GM18861 (cell line): ENCODE data around the gene MCEMP1.
"Not testable (repeated sequence)": the region's sequence is repeated elsewhere in the genome, so short reads cannot be mapped to it uniquely, and the experiment has no call there.

Source experiments
- ATAC-seq: cut with Tn5 transposase; IDR thresholded peaks from one replicate; pipeline ENCODE4 v1.9.1; 2021; ENCODE audit not compliant: unreplicated experiment

The MCEMP1 gene

DNA sequence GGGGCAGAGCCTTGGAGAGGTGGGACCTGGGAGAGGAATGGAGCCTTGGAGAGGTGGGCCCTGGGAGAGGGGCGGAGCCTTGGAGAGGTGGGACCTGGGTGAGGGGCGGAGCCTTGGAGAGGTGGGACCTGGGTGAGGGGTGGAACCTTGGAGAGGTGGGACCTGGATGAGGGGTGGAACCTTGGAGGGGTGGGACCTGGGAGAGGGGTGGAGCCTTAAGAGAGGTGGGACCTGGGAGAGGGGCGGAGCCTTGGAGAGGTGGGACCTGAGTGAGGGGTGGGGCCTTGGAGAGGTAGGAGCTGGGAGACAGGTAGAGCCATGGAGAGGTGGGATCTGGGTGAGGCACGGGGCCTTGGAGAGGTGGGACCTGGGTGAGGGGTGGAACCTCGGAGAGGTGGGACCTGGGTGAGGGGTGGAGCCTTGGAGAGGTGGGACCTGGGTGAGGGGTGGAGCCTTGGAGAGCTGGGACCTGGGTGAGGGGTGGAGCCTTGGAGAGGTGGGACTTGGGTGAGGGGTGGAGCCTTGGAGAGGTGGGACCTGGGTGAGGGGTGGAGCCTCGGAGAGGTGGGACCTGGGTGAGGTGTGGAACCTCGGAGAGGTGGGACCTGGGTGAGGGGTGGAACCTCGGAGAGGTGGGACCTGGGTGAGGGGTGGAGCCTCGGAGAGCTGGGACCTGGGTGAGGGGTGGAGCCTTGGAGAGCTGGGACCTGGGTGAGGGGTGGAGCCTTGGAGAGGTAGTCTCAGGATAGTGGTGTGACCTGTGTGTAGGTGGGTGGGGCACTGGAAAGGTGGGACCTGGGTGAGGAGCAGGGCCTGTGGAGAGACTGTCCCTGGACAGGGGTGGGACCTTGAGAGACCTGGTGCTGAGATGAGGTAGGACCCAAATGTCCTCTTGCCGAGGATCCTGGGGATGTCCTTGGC, 33.0 kb upstream of the MCEMP1 start:
- ATAC-seq: not testable (repeated sequence)

GRCh38 chr19:7644550-7644877, 32.4 kb upstream of the MCEMP1 start:
- no peak for ATAC-seq

GRCh38 chr19:7645163-7645562, 31.7 kb upstream of the MCEMP1 start:
- ATAC-seq: no peak

DNA sequence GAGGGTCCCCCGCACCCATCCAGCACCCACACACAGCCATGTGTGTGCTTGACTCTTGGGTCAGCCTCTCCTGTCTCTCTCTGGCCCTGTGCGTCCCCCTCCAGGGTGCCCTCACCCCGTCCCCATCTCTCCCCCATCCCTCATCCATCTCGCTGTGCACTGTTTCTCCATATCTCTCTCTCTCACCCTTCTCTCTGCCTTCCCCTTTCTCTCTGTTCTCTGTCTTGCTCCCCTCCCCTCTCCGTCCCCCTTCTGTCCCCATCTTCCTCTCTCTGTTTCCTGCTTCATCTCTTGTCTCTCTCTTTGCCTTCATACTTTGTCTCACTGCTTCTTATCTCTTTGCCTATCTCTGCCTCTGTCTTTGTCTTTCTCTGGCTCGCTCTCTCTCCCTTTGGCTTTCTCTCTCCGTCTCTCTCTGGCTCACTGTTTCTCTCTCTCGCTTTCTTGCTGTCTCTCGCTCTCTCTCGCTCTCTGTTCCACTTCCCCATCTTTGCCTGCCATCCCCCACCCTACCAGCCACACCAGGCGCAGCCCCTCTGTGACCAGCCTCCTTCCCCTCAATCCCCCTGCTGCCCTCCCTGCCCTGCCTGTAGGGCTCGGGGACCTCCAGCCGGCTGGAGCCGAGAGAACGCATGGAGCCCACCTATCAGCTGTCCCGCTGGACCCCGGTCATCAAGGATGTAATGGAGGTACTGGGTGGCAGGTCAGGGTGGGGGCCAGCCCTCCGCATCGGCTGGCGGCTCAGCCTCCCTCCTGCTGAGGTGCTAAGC, 31.0 kb upstream of the MCEMP1 start:
- no peak for ATAC-seq

DNA sequence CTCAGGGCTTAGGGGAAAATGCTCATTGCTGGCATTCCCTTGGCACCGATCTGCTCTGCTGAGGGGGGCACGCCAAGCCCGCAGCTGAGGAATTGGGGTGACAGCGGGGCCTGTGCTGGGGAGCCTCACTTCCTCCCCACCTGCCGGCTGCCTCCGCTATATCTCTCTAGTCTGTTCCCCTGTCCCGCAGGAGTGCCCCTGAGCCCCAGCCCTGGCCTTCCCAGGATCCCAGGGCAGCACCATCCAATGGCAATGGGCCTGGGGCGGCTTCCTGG, 30.5 kb upstream of the MCEMP1 start:
- ATAC-seq: no peak

DNA sequence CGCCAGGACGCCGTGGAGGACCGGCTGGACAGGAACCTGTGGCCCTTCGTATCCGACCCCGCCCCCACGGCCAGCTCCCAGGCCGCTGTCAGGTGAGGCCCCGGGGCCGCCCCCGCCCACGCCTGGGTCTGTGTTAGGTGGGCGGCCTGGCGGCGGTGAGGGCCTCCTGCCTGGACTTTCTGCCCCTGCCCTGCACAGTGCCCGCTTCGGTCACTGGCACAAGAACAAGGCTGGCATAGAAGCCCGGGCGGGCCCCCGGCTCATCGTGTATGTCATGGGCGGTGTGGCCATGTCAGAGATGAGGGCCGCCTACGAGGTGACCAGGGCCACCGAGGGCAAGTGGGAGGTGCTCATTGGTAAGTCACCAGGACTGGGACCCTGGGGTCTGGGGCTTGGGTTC, 29.7 kb upstream of the MCEMP1 start:
- ATAC-seq: no peak

GRCh38 chr19:7648265-7649014, 28.4 kb upstream of the MCEMP1 start:
- ATAC-seq: no peak

GRCh38 chr19:7650148-7650547, 26.7 kb upstream of the MCEMP1 start:
- no peak for ATAC-seq

DNA sequence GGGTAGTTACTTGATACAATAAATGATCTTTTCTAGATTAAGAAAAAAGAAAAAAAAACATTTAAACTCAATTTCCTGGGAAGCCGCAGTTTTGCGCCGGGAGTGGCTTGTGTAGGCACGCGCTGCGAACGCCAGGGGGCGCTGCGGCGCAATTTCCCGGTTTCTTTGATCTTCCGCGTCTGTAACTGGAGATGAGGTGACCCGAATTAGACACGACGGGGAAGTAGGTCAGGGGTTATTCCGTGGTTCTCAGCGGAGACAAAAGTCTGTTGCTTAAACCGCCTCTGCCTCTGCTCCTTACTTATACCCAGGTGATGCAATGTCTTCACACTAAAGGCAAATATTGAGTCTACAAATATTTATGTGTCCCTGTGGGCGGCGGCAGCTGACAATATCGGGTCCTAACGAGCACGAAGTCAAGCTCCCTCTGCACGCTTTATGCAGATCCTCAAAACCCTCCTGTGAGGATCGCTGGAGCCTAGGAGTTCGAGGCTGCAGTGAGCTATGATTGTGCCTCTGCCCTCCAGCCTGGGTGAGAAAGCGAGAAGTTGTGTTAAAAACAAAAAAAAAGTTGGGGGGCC, 24.7 kb upstream of the MCEMP1 start:
- ATAC-seq: no peak

DNA sequence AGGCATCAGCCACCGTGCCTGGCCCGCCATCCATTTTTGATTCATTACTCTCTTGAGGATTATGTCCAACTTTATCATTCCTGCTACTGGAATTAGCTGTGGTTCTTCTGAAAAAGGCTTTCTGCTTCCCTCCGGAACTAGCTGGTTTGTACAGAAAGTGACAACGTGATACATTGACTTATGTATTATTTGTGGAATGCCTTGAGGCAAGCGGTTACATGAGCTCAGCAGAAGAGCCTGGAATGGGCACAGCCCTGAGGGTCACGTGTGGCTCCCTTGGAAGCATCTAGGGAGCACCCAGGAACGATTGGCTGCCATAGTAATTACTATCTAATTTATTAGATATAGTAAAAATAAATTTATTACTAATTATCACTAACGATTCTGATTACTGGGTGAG, 22.5 kb upstream of the MCEMP1 start:
- no peak for ATAC-seq

- ATAC-seq: no peak
Measured at GRCh38 chr19:7655581-7655980, 21.3 kb upstream of the MCEMP1 start.

- ATAC-seq: no peak
Measured at GRCh38 chr19:7657131-7657751, 19.6 kb upstream of the MCEMP1 start.

DNA sequence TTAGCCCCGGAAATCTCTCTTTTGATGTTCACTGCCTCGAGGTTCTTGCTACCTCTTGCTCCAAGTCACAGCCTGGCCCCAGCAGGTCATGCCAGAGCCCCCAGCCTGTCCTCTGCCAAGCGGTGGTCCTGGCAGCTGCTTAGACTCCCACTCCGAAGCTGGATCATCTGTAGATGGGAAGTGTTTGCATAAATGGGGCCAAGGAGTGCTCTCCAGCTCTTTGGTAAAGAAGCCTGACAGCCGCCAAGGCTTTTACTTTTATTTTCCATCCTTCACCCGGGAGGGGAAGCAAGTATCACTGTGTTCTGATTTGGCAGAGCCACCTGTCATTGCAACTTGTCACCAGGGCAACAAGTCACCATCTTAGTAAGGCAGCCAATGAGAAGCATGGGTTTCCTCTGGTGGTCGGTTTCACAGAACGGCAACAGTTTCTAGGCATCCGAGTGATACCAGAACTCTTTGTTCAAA, 18.6 kb upstream of the MCEMP1 start:
- ATAC-seq: peak; percentile 70

GRCh38 chr19:7661744-7662538, 14.9 kb upstream of the MCEMP1 start:
- no peak for ATAC-seq

DNA sequence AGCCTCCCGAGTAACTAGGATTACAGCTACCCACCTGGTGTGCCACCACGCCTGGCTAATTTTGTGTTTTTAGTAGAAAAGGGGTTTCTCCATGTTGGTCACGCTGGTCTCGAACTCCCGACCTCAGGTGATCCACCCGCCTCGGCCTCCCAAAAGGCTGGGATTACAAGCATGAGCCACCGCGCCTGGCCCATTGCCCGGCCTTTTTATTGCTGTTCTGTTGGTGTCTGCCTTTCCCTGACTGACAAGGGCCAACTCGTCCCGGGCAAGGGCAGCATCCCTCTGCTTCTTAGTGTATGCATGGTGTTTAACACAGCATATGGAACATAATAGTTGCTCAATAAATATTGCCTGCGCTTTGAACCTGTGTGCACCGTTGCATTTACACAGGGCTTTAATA, 14.2 kb upstream of the MCEMP1 start:
- ATAC-seq: no peak

- ATAC-seq: no peak
Measured at GRCh38 chr19:7663706-7664105, 13.2 kb upstream of the MCEMP1 start.

DNA sequence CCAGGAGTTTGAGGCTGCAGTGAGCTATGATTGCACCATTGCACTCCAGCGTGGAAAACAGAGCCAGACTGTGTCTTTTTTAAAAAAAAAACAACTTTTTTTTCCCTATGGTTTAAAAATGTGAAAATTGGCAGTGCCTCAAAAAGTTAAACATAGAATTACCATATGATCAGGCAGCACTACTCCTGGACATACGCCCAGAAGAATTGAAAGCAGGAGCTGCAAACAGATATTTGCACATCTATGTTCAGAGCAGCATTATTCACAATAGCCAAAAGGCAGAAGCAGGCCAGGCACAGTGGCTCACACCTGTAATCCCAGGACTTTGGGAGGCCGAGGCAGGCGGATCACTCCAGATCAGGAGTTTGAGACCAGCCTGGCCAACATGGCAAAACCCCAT, 11.8 kb upstream of the MCEMP1 start:
- ATAC-seq: no peak

- no peak for ATAC-seq
Measured at GRCh38 chr19:7668842-7669241, 8.0 kb upstream of the MCEMP1 start, which contains the start of gene RETN. TSS of gene RETN (plus strand) at chr19:7669049. CDS start at chr19:7669327, 278 bp downstream.

- ATAC-seq: no peak
Measured at GRCh38 chr19:7669641-7670040, 7.2 kb upstream of the MCEMP1 start.

GRCh38 chr19:7670150-7670783, 6.6 kb upstream of the MCEMP1 start:
- ATAC-seq: no peak
